KG1 (cell line): ENCODE measurements around the gene TELO2.

Source experiments
- DNase-seq: peaks from one replicate; lab custom pipeline; 2025; lab: John Stamatoyannopoulos, UW

The TELO2 gene

GRCh38 chr16:1537138-1537577, 44.0 kb downstream of the TELO2 start:
- no peak for DNase-seq

- no peak for DNase-seq
These were observed 44.7 kb downstream of the TELO2 start for GRCh38 chr16:1537763-1538289.

GRCh38 chr16:1538804-1539520, 45.8 kb downstream of the TELO2 start:
- DNase-seq = no peak

GRCh38 chr16:1539720-1540555, 46.8 kb downstream of the TELO2 start:
- no peak for DNase-seq

GRCh38 chr16:1540556-1540855, 47.3 kb downstream of the TELO2 start:
- DNase-seq = no peak

GRCh38 chr16:1541293-1542165, 48.4 kb downstream of the TELO2 start:
- DNase-seq = no peak

GRCh38 chr16:1542166-1542500, 49.0 kb downstream of the TELO2 start:
- DNase-seq = no peak

GRCh38 chr16:1542533-1542932, 49.4 kb downstream of the TELO2 start:
- DNase-seq = no peak

- DNase-seq = peak; percentile 65
These were observed 50.1 kb downstream of the TELO2 start for GRCh38 chr16:1543085-1543896.

GRCh38 chr16:1545044-1546040, 52.2 kb downstream of the TELO2 start:
- no peak for DNase-seq

GRCh38 chr16:1546430-1546829, 53.3 kb downstream of the TELO2 start:
- DNase-seq = no peak

- no peak for DNase-seq
These were observed 55.1 kb downstream of the TELO2 start for GRCh38 chr16:1548233-1548632.

GRCh38 chr16:1548727-1549126, 55.6 kb downstream of the TELO2 start:
- no peak for DNase-seq

- no peak for DNase-seq
These were observed 56.9 kb downstream of the TELO2 start for GRCh38 chr16:1550069-1550468.

GRCh38 chr16:1550696-1551095, 57.5 kb downstream of the TELO2 start:
- DNase-seq = no peak

- no peak for DNase-seq
These were observed 58.0 kb downstream of the TELO2 start for GRCh38 chr16:1551166-1551565.

- no peak for DNase-seq
These were observed 59.0 kb downstream of the TELO2 start for GRCh38 chr16:1552129-1552528.

GRCh38 chr16:1553946-1554825, 61.0 kb downstream of the TELO2 start:
- no peak for DNase-seq

GRCh38 chr16:1554826-1555445, 61.8 kb downstream of the TELO2 start:
- DNase-seq = no peak
